GM12878 (cell line): ENCODE results near the gene RIPK4.

Experiments
- ASH2L ChIP-seq: fragments of 300-600, 200-600 bp; sonication (generic); IDR thresholded peaks from 2 replicates; pipeline ENCODE4 v1.6.1; 2017; ENCODE audit warnings: low read depth, mild to moderate bottlenecking, borderline replicate concordance
- CHD1 ChIP-seq: IDR thresholded peaks from 2 replicates; pipeline ENCODE4 v1.6.1; 2012; ENCODE audit warnings: low read depth, low read length, improper control_type of control experiment
- FOS ChIP-seq: IDR thresholded peaks from 3 replicates; pipeline ENCODE4 v1.6.1; 2011; ENCODE audit warnings: borderline replicate concordance; ENCODE audit not compliant: insufficient read length; ENCODE audit errors: extremely low read depth
- GABPA ChIP-seq: IDR thresholded peaks from 2 replicates; pipeline ENCODE4 v1.6.1; 2014; ENCODE audit warnings: antibody characterized with exemption, low read depth, mild to moderate bottlenecking, inconsistent platforms
- HCFC1 ChIP-seq: fragments of 150-350 bp; IDR thresholded peaks from 2 replicates; pipeline ENCODE4 v1.6.1; 2014; ENCODE audit warnings: low read length
- MXI1 ChIP-seq: fragments of 150-350 bp; IDR thresholded peaks from 2 replicates; pipeline ENCODE4 v1.6.1; 2011; ENCODE audit warnings: low read depth, mild to moderate bottlenecking, inconsistent platforms, low read length, improper control_type of control experiment
- MYC ChIP-seq: IDR thresholded peaks from 2 replicates; pipeline ENCODE4 v1.6.1; 2011; ENCODE audit warnings: mild to moderate bottlenecking, low read length, moderate library complexity, inconsistent platforms; ENCODE audit not compliant: insufficient read depth, insufficient replicate concordance, insufficient read length, severe bottlenecking
- NFIC ChIP-seq: IDR thresholded peaks from 2 replicates; pipeline ENCODE4 v1.6.1; 2012; ENCODE audit warnings: low read depth, mild to moderate bottlenecking, inconsistent platforms, low read length, moderate library complexity
- POLR2AphosphoS2 ChIP-seq: IDR thresholded peaks from 2 replicates; pipeline ENCODE4 v1.6.1; 2011; ENCODE audit warnings: low read depth, mild to moderate bottlenecking, low read length, improper control_type of control experiment, moderate library complexity
- RBBP5 ChIP-seq: fragments of 200-600 bp; sonication (generic); conservative IDR thresholded peaks from 2 replicates; pipeline ENCODE4 v1.6.1; 2016
- RCOR1 ChIP-seq: conservative IDR thresholded peaks from 2 replicates; pipeline ENCODE4 v1.6.1; 2012; ENCODE audit warnings: low read depth, low read length, improper control_type of control experiment
- SMC3 ChIP-seq: IDR thresholded peaks from 2 replicates; pipeline ENCODE4 v1.6.1; 2011; ENCODE audit warnings: low read length, improper control_type of control experiment, borderline replicate concordance
- TF ChIP-seq, protein P1 (sequence below), 3 experiments: IDR thresholded peaks in 2 of 3; conservative IDR thresholded peaks in 1 of 3; 2 replicates each; pipeline ENCODE4 v1.5.1; 2011; ENCODE audit warnings: low read depth in 3 of 3, low read length in 3 of 3, mild to moderate bottlenecking in 3 of 3, control low read depth in 2 of 3, moderate library complexity in 2 of 3, inconsistent platforms in 1 of 3, mixed read lengths in 1 of 3; ENCODE audit not compliant: control insufficient read depth in 2 of 3, insufficient read depth in 1 of 3; ENCODE audit errors: extremely low read depth in 1 of 3

- TF ChIP-seq POLR2AphosphoS2 (no peak), FOS (no peak), MXI1 (no peak), SMC3 (no peak), ASH2L (no peak), CHD1 (no peak), GABPA (no peak), RCOR1 (no peak), RBBP5 (no peak), MYC (no peak), HCFC1 (no peak), NFIC (no peak)
- TF ChIP-seq, protein P1, sequence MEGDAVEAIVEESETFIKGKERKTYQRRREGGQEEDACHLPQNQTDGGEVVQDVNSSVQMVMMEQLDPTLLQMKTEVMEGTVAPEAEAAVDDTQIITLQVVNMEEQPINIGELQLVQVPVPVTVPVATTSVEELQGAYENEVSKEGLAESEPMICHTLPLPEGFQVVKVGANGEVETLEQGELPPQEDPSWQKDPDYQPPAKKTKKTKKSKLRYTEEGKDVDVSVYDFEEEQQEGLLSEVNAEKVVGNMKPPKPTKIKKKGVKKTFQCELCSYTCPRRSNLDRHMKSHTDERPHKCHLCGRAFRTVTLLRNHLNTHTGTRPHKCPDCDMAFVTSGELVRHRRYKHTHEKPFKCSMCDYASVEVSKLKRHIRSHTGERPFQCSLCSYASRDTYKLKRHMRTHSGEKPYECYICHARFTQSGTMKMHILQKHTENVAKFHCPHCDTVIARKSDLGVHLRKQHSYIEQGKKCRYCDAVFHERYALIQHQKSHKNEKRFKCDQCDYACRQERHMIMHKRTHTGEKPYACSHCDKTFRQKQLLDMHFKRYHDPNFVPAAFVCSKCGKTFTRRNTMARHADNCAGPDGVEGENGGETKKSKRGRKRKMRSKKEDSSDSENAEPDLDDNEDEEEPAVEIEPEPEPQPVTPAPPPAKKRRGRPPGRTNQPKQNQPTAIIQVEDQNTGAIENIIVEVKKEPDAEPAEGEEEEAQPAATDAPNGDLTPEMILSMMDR (IDR thresholded peaks at IDR 0.05 in 2 of 3, conservative IDR thresholded peaks at IDR 0.05 in 1 of 3; ENCODE audit: control insufficient read depth in 2 of 3, extremely low read depth in 1 of 3, insufficient read depth in 1 of 3, low read depth in 3 of 3, low read length in 3 of 3) = no peak
Observed at GRCh38 chr21:41802684-41803083, 35.8 kb upstream of the RIPK4 start.
